ENCODE measurements around the gene SH3PXD2A. TPM values are rescaled to one million over a fixed set of nuclear protein-coding genes. Genes with fewer than 3 reads are reported as not detected.

SH3PXD2A gene
- total RNA-seq, 1 donor from 2014 or later = 36.8 TPM

GRCh38 chr10:103895411-103896186, 40.2 kb upstream of the SH3PXD2A start:
- no peaks in the 10 kb centered on the region for H3K9me3 Mint-ChIP-seq
- peaks cover 26% of the 10 kb centered on the region for H3K4me1 Mint-ChIP-seq
- H3K27me3 Mint-ChIP-seq (ENCODE audit: low read depth) = no peaks in the 10 kb centered on the region
- no peak overlapping the region for H3K4me3 Mint-ChIP-seq
- H3K36me3 Mint-ChIP-seq = peaks cover 19% of the 10 kb centered on the region
- no peak for TF ChIP-seq CTCF (IDR thresholded peaks at IDR 0.05; ENCODE audit: unreplicated experiment)
- H3K27ac Mint-ChIP-seq = no peak overlapping the region
- DNase-seq (ENCODE audit: low spot score in 2 of 2, unreplicated experiment in 2 of 2) = no peak

- Mint-ChIP-seq H3K36me3 (peaks cover 15% of the 10 kb centered on the region), H3K27me3 (ENCODE audit: low read depth) (no peaks in the 10 kb centered on the region), H3K9me3 (no peaks in the 10 kb centered on the region), H3K4me1 (peaks cover 21% of the 10 kb centered on the region), H3K27ac (no peak overlapping the region), H3K4me3 (no peak overlapping the region)
- TF ChIP-seq CTCF (IDR thresholded peaks at IDR 0.05; ENCODE audit: unreplicated experiment) = no peak
- DNase-seq (ENCODE audit: low spot score in 2 of 2, unreplicated experiment in 2 of 2) = no peak
These were observed 39.1 kb upstream of the SH3PXD2A start for GRCh38 chr10:103894441-103894864.

- Mint-ChIP-seq H3K27ac (no peak overlapping the region), H3K4me3 (no peak overlapping the region), H3K27me3 (ENCODE audit: low read depth) (no peaks in the 10 kb centered on the region), H3K9me3 (no peaks in the 10 kb centered on the region), H3K36me3 (peaks cover 15% of the 10 kb centered on the region), H3K4me1 (peaks cover 21% of the 10 kb centered on the region)
- DNase-seq (ENCODE audit: low spot score in 2 of 2, unreplicated experiment in 2 of 2) = no peak
- no peak for TF ChIP-seq CTCF (IDR thresholded peaks at IDR 0.05; ENCODE audit: unreplicated experiment)
These were observed 38.4 kb upstream of the SH3PXD2A start for GRCh38 chr10:103893817-103894216.

- Mint-ChIP-seq H3K27ac (no peak overlapping the region), H3K4me3 (no peak overlapping the region), H3K9me3 (no peaks in the 10 kb centered on the region), H3K27me3 (ENCODE audit: low read depth) (no peaks in the 10 kb centered on the region), H3K36me3 (peaks cover 10% of the 10 kb centered on the region), H3K4me1 (peaks cover 26% of the 10 kb centered on the region)
- TF ChIP-seq CTCF (IDR thresholded peaks at IDR 0.05; ENCODE audit: unreplicated experiment) = no peak
- DNase-seq (ENCODE audit: low spot score in 2 of 2, unreplicated experiment in 2 of 2) = no peak
These were observed 36.8 kb upstream of the SH3PXD2A start for GRCh38 chr10:103892181-103892580.

GRCh38 chr10:103890688-103891087, 35.3 kb upstream of the SH3PXD2A start:
- TF ChIP-seq CTCF (IDR thresholded peaks at IDR 0.05; ENCODE audit: unreplicated experiment) = no peak
- no peaks in the 10 kb centered on the region for H3K27me3 Mint-ChIP-seq (ENCODE audit: low read depth)
- H3K4me3 Mint-ChIP-seq = no peak overlapping the region
- DNase-seq (ENCODE audit: low spot score in 2 of 2, unreplicated experiment in 2 of 2) = no peak
- H3K4me1 Mint-ChIP-seq = peaks cover 26% of the 10 kb centered on the region
- peaks cover 6% of the 10 kb centered on the region for H3K36me3 Mint-ChIP-seq
- no peaks in the 10 kb centered on the region for H3K9me3 Mint-ChIP-seq
- no peak overlapping the region for H3K27ac Mint-ChIP-seq

Measured in mesothelial cell of epicardium (in vitro differentiated cells).